K562 (cell line): ENCODE data around the gene BRWD1. TPM values are rescaled to one million over a fixed set of nuclear protein-coding genes. Genes with fewer than 3 reads are reported as not detected.

Experiments
- ATF3 ChIP-seq, 2 experiments: fragments of 450-650 bp in 1 of 2; sonication (generic) in 1 of 2; formaldehyde crosslinking in 1 of 2; IDR thresholded peaks in 1 of 2; conservative IDR thresholded peaks in 1 of 2; 2 replicates each; pipeline versions ENCODE4 v1.6.1 to v1.8.1; 2016 to 2023; ENCODE audit warnings: mild to moderate bottlenecking in 2 of 2, moderate library complexity in 2 of 2, inconsistent platforms in 1 of 2, missing genetic modification reagents in 1 of 2
- CEBPB ChIP-seq: fragments of 450-650 bp; IDR thresholded peaks from 2 replicates; pipeline ENCODE4 v1.6.1; 2016; ENCODE audit warnings: missing genetic modification characterization, missing compliant biosample characterization
- CGGBP1 ChIP-seq: fragments of 250-450 bp; sonication (Bioruptor Pico); IDR thresholded peaks from 2 replicates; pipeline ENCODE4 v1.9.0; 2021; ENCODE audit warnings: mild to moderate bottlenecking
- CHD1 ChIP-seq: fragments of 200-600 bp; sonication (generic); IDR thresholded peaks from one replicate; pipeline ENCODE4 v1.6.1; 2012; ENCODE audit warnings: mild to moderate bottlenecking, moderate library complexity, low read length, inconsistent platforms
- CREM ChIP-seq: IDR thresholded peaks from 2 replicates; pipeline ENCODE4 v1.6.1; 2014; ENCODE audit warnings: antibody characterized with exemption, low read depth
- DNMT1 ChIP-seq: fragments of 450-650 bp; IDR thresholded peaks from 2 replicates; pipeline ENCODE4 v1.6.1; 2016; ENCODE audit warnings: antibody characterized with exemption, mild to moderate bottlenecking
- ELF1 ChIP-seq: fragments of 200-800 bp; sonication (Bioruptor generic); IDR thresholded peaks from 2 replicates; pipeline ENCODE4 v1.6.1; 2016; ENCODE audit warnings: missing genetic modification characterization, missing compliant biosample characterization
- ESRRB ChIP-seq: fragments of 250-450 bp; sonication (Bioruptor Pico); IDR thresholded peaks from 2 replicates; pipeline ENCODE4 v1.5.0; 2020; ENCODE audit warnings: mild to moderate bottlenecking, moderate library complexity, borderline replicate concordance
- HNRNPK ChIP-seq: fragments of 200-400 bp; formaldehyde crosslinking; IDR thresholded peaks from one replicate; pipeline ENCODE4 v1.6.1; 2018; ENCODE audit warnings: mild to moderate bottlenecking, low read depth, low read length; ENCODE audit not compliant: poor library complexity, severe bottlenecking
- IRF1 ChIP-seq: sonication (generic); formaldehyde crosslinking; IDR thresholded peaks from 2 replicates; pipeline ENCODE4 v1.8.0; 2022; ENCODE audit warnings: missing genetic modification reagents, mild to moderate bottlenecking, borderline replicate concordance
- MED1 ChIP-seq: sonication (generic); formaldehyde crosslinking; IDR thresholded peaks from 2 replicates; pipeline ENCODE4 v1.8.1; 2023; ENCODE audit warnings: missing genetic modification reagents, borderline replicate concordance
- NR2F6 ChIP-seq: fragments of 450-650 bp; formaldehyde crosslinking; IDR thresholded peaks from 2 replicates; pipeline ENCODE4 v1.4.0; 2020; ENCODE audit warnings: mild to moderate bottlenecking
- PHF8 ChIP-seq: fragments of 200-600 bp; sonication (generic); IDR thresholded peaks from 2 replicates; pipeline ENCODE4 v1.6.1; 2012; ENCODE audit warnings: mixed run types, mild to moderate bottlenecking, inconsistent platforms, low read length, moderate library complexity, borderline replicate concordance
- STAT6 ChIP-seq: sonication (generic); formaldehyde crosslinking; IDR thresholded peaks from 2 replicates; pipeline ENCODE4 v1.8.1; 2023; ENCODE audit warnings: mild to moderate bottlenecking, missing genetic modification reagents
- USF2 ChIP-seq: sonication (generic); formaldehyde crosslinking; IDR thresholded peaks from 2 replicates; pipeline ENCODE4 v1.5.0; 2020; ENCODE audit warnings: missing genetic modification reagents
- ZBTB9 ChIP-seq: fragments of 450-650 bp; formaldehyde crosslinking; IDR thresholded peaks from 2 replicates; pipeline ENCODE4 v1.4.0; 2020; ENCODE audit warnings: mild to moderate bottlenecking, moderate library complexity
- ZFP30 ChIP-seq: fragments of 250-450 bp; sonication (Bioruptor Pico); IDR thresholded peaks from 2 replicates; pipeline ENCODE4 v1.8.0; 2022; ENCODE audit warnings: moderate library complexity, mild to moderate bottlenecking, inconsistent platforms, borderline replicate concordance
- ZFX ChIP-seq: sonication (generic); formaldehyde crosslinking; IDR thresholded peaks from 2 replicates; pipeline ENCODE4 v1.8.0; 2022; ENCODE audit warnings: mild to moderate bottlenecking, missing genetic modification reagents, moderate library complexity
- ZNF143 ChIP-seq: sonication (generic); formaldehyde crosslinking; IDR thresholded peaks from 2 replicates; pipeline ENCODE4 v1.9.0; 2022; ENCODE audit warnings: mild to moderate bottlenecking, missing genetic modification reagents
- ZNF239 ChIP-seq: fragments of 250-450 bp; sonication (Bioruptor Pico); IDR thresholded peaks from 2 replicates; pipeline ENCODE4 v1.4.0; 2020; ENCODE audit warnings: mild to moderate bottlenecking
- ZNF436 ChIP-seq: fragments of 250-450, 450-650 bp; sonication (Bioruptor Pico); formaldehyde crosslinking; IDR thresholded peaks from 2 replicates; pipeline ENCODE4 v1.7.0; 2020; ENCODE audit warnings: mild to moderate bottlenecking
- ZNF79 ChIP-seq: fragments of 250-450 bp; sonication (Bioruptor Pico); IDR thresholded peaks from 2 replicates; pipeline ENCODE4 v1.4.0; 2020; ENCODE audit warnings: low read depth, mild to moderate bottlenecking, moderate library complexity
- polyA plus RNA-seq, 8 experiments: library from polyadenylated mRNA; depleted of rRNA in 4 of 8; stranded (reverse) in 5 of 8; unstranded in 3 of 8; fragments of >200 nt; fragmentation: Nextera tagmentation in 2 of 8; fragmentation: Illumina TruSeq in 1 of 8; extraction: Ambion mirVana in 2 of 8; extraction: Trizol in 1 of 8; gene quantifications; 2 replicates each; pipeline versions ENCODE4 v1.2.1 to v1.2.3, GENCODE V29; 2011 to 2014; ENCODE audit warnings: inconsistent platforms in 1 of 8, missing spikeins in 1 of 8
- total RNA-seq, 7 experiments: library from RNA; depleted of rRNA in 6 of 7; stranded (reverse); fragments of >200 nt in 6 of 7; fragmentation: Illumina TruSeq in 2 of 7; extraction: Trizol in 2 of 7; gene quantifications; 2 replicates each; pipeline versions ENCODE4 v1.2.1 to v1.2.3, GENCODE V29; 2011 to 2021; ENCODE audit warnings: low replicate concordance in 1 of 7

The BRWD1 gene
- total and polyA plus RNA-seq, 9 of the 15 experiments (the other 6 are each of a cell fraction or from before 2014, with no cell fraction given): 10.1 to 60.2 (median 34.1) TPM

- no peak for TF ChIP-seq USF2
- no peak for TF ChIP-seq HNRNPK
- no peak for TF ChIP-seq ZFX
- TF ChIP-seq DNMT1: no peak
- TF ChIP-seq CREM: no peak
- no peak for TF ChIP-seq ZNF436 (CRISPR knock-in tag)
- TF ChIP-seq ZNF239 (CRISPR knock-in tag): peak; percentile 89
- TF ChIP-seq CGGBP1 (CRISPR knock-in tag): no peak
- TF ChIP-seq IRF1 (CRISPR knock-in tag): no peak
- peak; percentile 96 for TF ChIP-seq ZBTB9 (CRISPR knock-in tag)
- TF ChIP-seq ZNF79 (CRISPR knock-in tag): peak; percentile 93
- no peak for TF ChIP-seq ZNF143
- TF ChIP-seq NR2F6 (CRISPR knock-in tag): no peak
- no peak for TF ChIP-seq MED1
- no peak for TF ChIP-seq ZFP30 (CRISPR knock-in tag)
- no peak for TF ChIP-seq CHD1
- TF ChIP-seq ELF1 (tag): no peak
- no peak for TF ChIP-seq PHF8
- TF ChIP-seq STAT6: no peak
- no peak for TF ChIP-seq ATF3 (IDR thresholded peaks at IDR 0.05)
- TF ChIP-seq ATF3 (CRISPR knock-in tag; conservative IDR thresholded peaks at IDR 0.05): no peak
- no peak for TF ChIP-seq CEBPB (tag)
- no peak for TF ChIP-seq ESRRB (CRISPR knock-in tag)
These were observed 46.0 kb upstream of the BRWD1 start (continued) for GRCh38 chr21:39359382-39359781.
